T-cell (primary cell): ENCODE data around the gene AJM1. TPM values are rescaled to one million over a fixed set of nuclear protein-coding genes. Genes with fewer than 3 reads are reported as not detected.
"Not testable (repeated sequence)": the region's sequence is repeated elsewhere in the genome, so short reads cannot be mapped to it uniquely, and the experiment has no call there.

Source experiments
- ATAC-seq, 4 experiments: fragments of 200-7000 bp in 3 of 4; fragments of 150-1000 bp in 1 of 4; cut with Tn5 transposase; replicated peaks in 1 of 4; 1 replicate in 3 of 4; 2 replicates in 1 of 4; pipeline ENCODE4 v1.10.0; 2021; ENCODE audit warnings: moderate library complexity in 3 of 4, mild to moderate bottlenecking in 2 of 4, moderate number of reproducible peaks in 1 of 4
- CTCF ChIA-PET, 2 donors: fragments of 300-600 bp; sonication (Branson Sonifier 250); formaldehyde crosslinking; loops; one replicate each; lab custom pipeline; 2022; ENCODE audit warnings: antibody characterized with exemption in 2 of 2; lab: Charles Lee
- POLR2A ChIA-PET, 2 donors: fragments of 300-600 bp; sonication (Branson Sonifier 250); formaldehyde crosslinking; loops; one replicate each; lab custom pipeline; 2022; ENCODE audit warnings: antibody characterized with exemption in 2 of 2; lab: Charles Lee
- DNase-seq, 35 experiments: peaks; one replicate each; pipeline versions ENCODE4 v3.0.0 to v3.0.0-alpha.2; 2013 to 2023
- H3K27ac ChIP-seq: one replicate; pipeline ENCODE4 v1.5.1; 2013; ENCODE audit warnings: low read length
- H3K27me3 ChIP-seq, 2 experiments: replicated peaks in 1 of 2; 1 replicate in 1 of 2; 2 replicates in 1 of 2; pipeline versions ENCODE4 v1.6.1 to v1.7.0; 2013; ENCODE audit warnings: low read length in 1 of 2, mixed read lengths in 1 of 2; ENCODE audit not compliant: control insufficient read depth in 2 of 2, insufficient read depth in 2 of 2; ENCODE audit errors: extremely low read depth in 1 of 2
- H3K36me3 ChIP-seq, 2 donors: 1 replicate in 1 of 2; 2 replicates in 1 of 2; pipeline versions ENCODE4 v1.6.1 to v1.7.0; 2013; ENCODE audit warnings: low read length in 1 of 2; ENCODE audit not compliant: control insufficient read depth in 2 of 2, insufficient read depth in 1 of 2; ENCODE audit errors: extremely low read depth in 1 of 2
- H3K4me1 ChIP-seq, 2 experiments: 1 replicate in 1 of 2; 2 replicates in 1 of 2; pipeline versions ENCODE4 v1.6.1 to v1.7.0; 2013; ENCODE audit warnings: low read length in 2 of 2, mixed read lengths in 1 of 2; ENCODE audit not compliant: insufficient read depth in 2 of 2, control insufficient read depth in 1 of 2; ENCODE audit errors: extremely low read depth in 1 of 2
- H3K4me3 ChIP-seq, 2 donors: 1 replicate in 1 of 2; 2 replicates in 1 of 2; pipeline versions ENCODE4 v1.5.1 to v1.7.0; 2013; ENCODE audit warnings: mild to moderate bottlenecking in 2 of 2, low read length in 1 of 2, moderate library complexity in 1 of 2; ENCODE audit not compliant: control insufficient read depth in 1 of 2; ENCODE audit errors: extremely low read depth in 1 of 2
- H3K9me3 ChIP-seq: 2 replicates; pipeline ENCODE4 v1.7.0; 2013
- H3K27ac Mint-ChIP-seq, 2 donors: one replicate each; pipeline ENCODE4 v1.8.0; 2020 to 2021; ENCODE audit warnings: mild to moderate bottlenecking in 2 of 2, mixed read lengths in 2 of 2
- H3K27me3 Mint-ChIP-seq, 2 donors: one replicate each; pipeline ENCODE4 v1.8.0; 2021 to 2022; ENCODE audit warnings: mixed read lengths in 2 of 2
- H3K36me3 Mint-ChIP-seq: one replicate; pipeline ENCODE4 v1.8.0; 2021; ENCODE audit warnings: mixed read lengths
- H3K4me1 Mint-ChIP-seq, 3 donors: one replicate each; pipeline ENCODE4 v1.8.0; 2020 to 2022; ENCODE audit warnings: mixed read lengths in 3 of 3, mild to moderate bottlenecking in 1 of 3
- H3K4me3 Mint-ChIP-seq, 3 donors: one replicate each; pipeline ENCODE4 v1.8.0; 2020 to 2022; ENCODE audit warnings: mild to moderate bottlenecking in 3 of 3, mixed read lengths in 3 of 3, moderate library complexity in 3 of 3
- H3K9me3 Mint-ChIP-seq, 3 donors: one replicate each; pipeline ENCODE4 v1.8.0; 2020 to 2022; ENCODE audit warnings: mixed read lengths in 3 of 3
- WGBS: methylation state at CpG from one replicate; pipeline ENCODE4 v1.1.5; 2013; ENCODE audit warnings: missing lambda C conversion rate; ENCODE audit not compliant: insufficient coverage; 5-methylcytosine and 5-hydroxymethylcytosine counted together
- total RNA-seq, 35 experiments: library from RNA in 6 of 35; stranded (reverse) in 6 of 35; fragments of 120-200 nt in 1 of 35; gene quantifications; one replicate each; pipeline versions ENCODE4 v1.2.1 to v1.2.4 and lab custom pipeline; 2013 to 2026

Gene AJM1
- total RNA-seq, 5 donors from 2014 or later (not counting 1 experiment from before 2014, with no cell fraction given) = 2.1 to 7.5 (median 5.1) TPM

DNA sequence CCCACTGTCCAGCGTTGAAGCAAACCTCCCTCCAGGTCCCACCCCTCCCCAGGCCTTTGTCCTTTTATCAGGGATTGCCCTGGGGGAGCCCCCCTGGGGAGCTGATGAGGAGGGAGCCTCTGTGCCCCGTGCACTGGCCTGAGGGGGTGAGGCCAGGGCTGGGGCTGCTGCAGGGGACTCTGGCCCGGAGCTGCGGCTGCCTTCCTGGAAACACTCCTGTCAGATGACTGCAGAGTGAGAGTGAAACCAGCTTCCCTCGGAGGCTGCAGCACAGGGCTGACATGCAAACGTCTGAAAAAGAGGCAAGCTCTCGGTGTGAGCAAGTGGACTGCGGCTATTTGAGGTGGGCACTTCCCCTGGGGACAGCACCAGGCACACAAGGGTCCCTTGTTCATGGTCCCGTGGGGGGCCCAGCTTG lies 39.4 kb downstream of the AJM1 start:
- Histone ChIP-seq H3K9me3 (no peaks in the 10 kb centered on the region), H3K36me3 (no peaks in the 10 kb centered on the region), H3K27me3 (peaks cover 0 to 3% of the 10 kb centered on the region in 2 experiments), H3K4me3 (peak overlapping the region in 1 of 2 donors; percentile 59), H3K4me1 (peaks cover 4 to 41% of the 10 kb centered on the region in 2 experiments), H3K27ac (peak overlapping the region; percentile 97)
- WGBS = 2% methylated on average over 8 of the region's 9 CpGs
- DNase-seq (peak in 3 of 35 experiments; percentile 13 to 58 (median 29)), ATAC-seq (no peak)
- ChIA-PET POLR2A (no interaction called here), CTCF (no interaction called here)
- peak overlapping the region; percentile 86 to 89 for H3K27ac Mint-ChIP-seq
- H3K9me3 Mint-ChIP-seq = no peaks in the 10 kb centered on the region
- no peaks in the 10 kb centered on the region for H3K27me3 Mint-ChIP-seq
- H3K36me3 Mint-ChIP-seq = no peaks in the 10 kb centered on the region
- H3K4me1 Mint-ChIP-seq = peaks cover 9 to 31% (median 28%) of the 10 kb centered on the region in 3 donors
- peak overlapping the region; percentile 72 to 76 (median 72) for H3K4me3 Mint-ChIP-seq

DNA sequence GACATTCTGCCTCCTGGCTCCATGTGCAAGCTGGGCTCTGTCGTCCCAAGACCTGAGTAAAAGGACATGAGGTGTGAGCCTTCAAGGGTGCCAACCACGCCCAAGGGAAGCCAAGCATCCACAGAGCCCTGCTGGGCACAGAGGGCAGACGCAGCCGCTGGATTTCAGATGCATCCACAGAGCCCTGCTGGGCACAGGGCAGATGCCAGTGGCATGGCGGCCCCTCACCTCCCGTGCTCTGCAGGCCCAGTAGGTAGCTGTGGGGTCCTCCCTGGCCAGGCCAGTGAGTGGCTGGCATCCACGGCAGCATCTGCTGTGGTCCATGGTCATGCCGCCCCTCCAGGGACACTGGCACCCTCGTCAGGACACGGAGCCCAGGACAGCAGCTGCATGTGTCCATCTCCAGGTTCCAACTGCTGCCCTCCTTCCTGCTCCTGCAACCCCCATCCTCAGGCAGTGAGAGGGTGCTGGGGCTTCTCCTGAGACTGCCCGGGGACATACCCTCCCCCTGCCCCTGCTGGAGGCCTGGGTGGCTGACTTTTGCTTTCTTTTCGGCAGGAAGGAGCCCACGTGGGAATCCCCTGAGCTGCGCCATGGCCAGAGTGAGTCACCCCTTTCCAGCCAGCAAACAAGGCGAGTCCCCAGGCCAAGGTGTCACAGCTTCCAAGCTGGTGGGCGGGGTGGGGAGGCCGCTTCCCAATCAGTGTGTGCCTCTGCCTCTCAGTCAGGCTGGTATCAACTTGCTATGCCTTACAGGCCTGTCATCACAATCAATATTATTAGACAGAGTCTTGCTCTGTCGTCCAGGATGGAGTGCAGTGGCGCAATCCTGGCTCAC lies 40.0 kb downstream of the AJM1 start:
- H3K4me1 Mint-ChIP-seq = peaks cover 13 to 35% (median 32%) of the 10 kb centered on the region in 3 donors
- H3K4me3 Mint-ChIP-seq = peak overlapping the region; percentile 72 to 76 (median 72)
- peaks cover 7 to 47% of the 10 kb centered on the region in 2 experiments for H3K4me1 ChIP-seq

DNA sequence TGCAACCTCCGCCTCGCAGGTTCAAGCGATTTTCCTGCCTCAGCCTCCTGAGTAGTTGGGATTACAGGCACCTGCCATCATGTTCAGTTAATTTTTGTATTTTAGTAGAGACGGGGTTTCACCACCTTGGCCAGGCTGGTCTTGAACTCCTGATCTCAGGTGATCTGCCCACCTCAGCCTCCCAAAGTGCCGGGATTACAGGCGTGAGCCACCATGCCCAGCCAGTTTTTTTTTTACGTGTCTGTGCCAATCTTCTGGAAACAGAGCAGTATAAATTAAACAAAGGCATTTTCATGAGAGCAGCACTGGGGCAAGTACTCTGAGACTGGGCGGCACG lies 40.6 kb downstream of the AJM1 start:
- peak overlapping the region in 1 of 2 donors; percentile 59 for H3K4me3 ChIP-seq
- H3K9me3 Mint-ChIP-seq, DNase-seq, H3K9me3 ChIP-seq, H3K36me3 ChIP-seq, H3K36me3 Mint-ChIP-seq, ATAC-seq, CTCF ChIA-PET, H3K27me3 ChIP-seq, H3K27me3 Mint-ChIP-seq: not testable (repeated sequence)
- peaks cover 7 to 53% of the 10 kb centered on the region in 2 experiments for H3K4me1 ChIP-seq
- peak overlapping the region; percentile 97 for H3K27ac ChIP-seq
- Mint-ChIP-seq H3K4me3 (peak overlapping the region; percentile 72 to 76 (median 72)), H3K4me1 (peaks cover 15 to 39% (median 35%) of the 10 kb centered on the region in 3 donors), H3K27ac (peak overlapping the region; percentile 86 to 89)
- 77% methylated on average over 4 of the region's 9 CpGs for WGBS
- POLR2A ChIA-PET = interaction anchor here in 1 of 2 donors (0.7 to 1.0 kb wide), 2 partner anchors 19 to 537 kb away, joined by 3 read pairs; no protein-coding TSS in a partner anchor

More for the DNA sequence above, 40.0 kb downstream of the AJM1 start:
- CTCF ChIA-PET = no interaction called here
- Histone ChIP-seq H3K27me3 (peaks cover 0 to 3% of the 10 kb centered on the region in 2 experiments), H3K27ac (peak overlapping the region; percentile 97), H3K9me3 (no peaks in the 10 kb centered on the region), H3K36me3 (no peaks in the 10 kb centered on the region), H3K4me3 (peak overlapping the region in 1 of 2 donors; percentile 59)
- ATAC-seq (peak; percentile 40 to 53 (median 44)), DNase-seq (peak; percentile 34 to 92 (median 75))
- 10% methylated on average over 15 of the region's 19 CpGs for WGBS
- no peaks in the 10 kb centered on the region for H3K9me3 Mint-ChIP-seq
- no peaks in the 10 kb centered on the region for H3K36me3 Mint-ChIP-seq
- no peaks in the 10 kb centered on the region for H3K27me3 Mint-ChIP-seq
- POLR2A ChIA-PET = interaction anchor here in 1 of 2 donors (1.0 kb wide), 1 partner anchor 20 kb away, joined by 3 read pairs; no protein-coding TSS in a partner anchor
- peak overlapping the region; percentile 86 to 89 for H3K27ac Mint-ChIP-seq

DNA sequence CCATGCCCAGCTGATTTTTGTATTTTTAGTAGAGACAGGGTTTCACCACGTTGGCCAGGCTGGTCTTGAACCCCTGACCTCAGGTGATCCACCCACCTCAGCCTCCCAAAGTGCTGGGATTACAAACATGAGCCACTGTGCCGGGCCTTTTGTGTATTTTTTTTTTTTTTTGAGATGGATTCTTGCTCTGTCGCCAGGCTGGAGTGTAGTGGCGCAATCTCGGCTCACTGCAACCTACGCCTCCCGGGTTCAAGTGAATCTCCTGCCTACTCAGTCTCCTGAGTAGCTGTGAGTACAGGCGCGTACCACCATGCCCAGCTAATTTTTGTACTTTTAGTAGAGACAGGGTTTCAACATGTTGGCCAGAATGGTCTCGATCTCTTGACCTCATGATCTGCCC lies 41.4 kb downstream of the AJM1 start:
- not testable (repeated sequence) for H3K27me3 Mint-ChIP-seq, ATAC-seq, H3K36me3 Mint-ChIP-seq, H3K36me3 ChIP-seq, DNase-seq, H3K9me3 ChIP-seq, H3K4me3 ChIP-seq, H3K9me3 Mint-ChIP-seq, H3K27me3 ChIP-seq
- 94% methylated on average over 8 of the region's 10 CpGs for WGBS
- H3K27ac Mint-ChIP-seq = peak overlapping the region in 1 of 2 donors; percentile 57
- Histone ChIP-seq H3K27ac (peak overlapping the region; percentile 97), H3K4me1 (peaks cover 7 to 60% of the 10 kb centered on the region in 2 experiments)
- H3K4me3 Mint-ChIP-seq = peak overlapping the region in 2 of 3 donors; percentile 72 to 76
- ChIA-PET POLR2A (interaction anchor here in 1 of 2 donors (0.7 kb wide), 1 partner anchor 537 kb away, joined by 3 read pairs; no protein-coding TSS in a partner anchor), CTCF (interaction anchor here in 1 of 2 donors (0.7 kb wide), 1 partner anchor 112 kb away, joined by 4 read pairs; the partner anchor contains the start of gene CLIC3)
- peaks cover 15 to 46% (median 42%) of the 10 kb centered on the region in 3 donors for H3K4me1 Mint-ChIP-seq

DNA sequence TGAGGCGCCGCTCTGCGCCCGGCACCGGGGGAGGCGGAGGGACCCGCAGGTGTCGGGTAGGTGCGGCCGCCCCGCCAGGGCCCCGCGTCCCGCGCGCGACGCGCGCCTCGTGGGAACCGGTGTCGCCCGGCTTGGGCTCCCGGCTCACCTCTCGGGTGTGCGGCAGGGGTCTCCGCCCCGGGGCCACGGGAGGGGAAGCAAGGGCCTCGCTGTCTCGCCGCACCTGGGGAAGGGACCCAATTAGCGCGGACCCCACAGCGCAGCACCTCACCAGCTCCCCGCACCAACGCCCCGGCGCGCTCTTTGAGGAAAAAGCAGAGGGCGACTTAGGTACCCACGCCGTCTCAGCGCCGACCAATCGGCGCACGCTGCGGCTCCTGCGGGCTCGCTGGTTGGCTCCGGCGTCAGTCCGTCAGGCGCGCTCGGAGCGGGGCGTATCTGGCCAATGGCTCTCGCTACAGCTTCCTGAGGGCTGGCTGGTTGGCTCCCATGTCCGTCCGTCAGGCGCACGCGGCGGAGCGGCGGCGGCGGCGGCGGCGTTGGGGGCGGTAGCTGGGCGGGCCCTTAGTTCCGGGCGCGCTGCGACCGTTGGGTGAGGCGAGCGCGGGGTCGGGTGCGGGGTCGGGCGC lies 43.8 kb downstream of the AJM1 start, which contains the start of gene TRAF2:
TRAF2 (plus strand) TSS at position 567 of the 629 bp plus-strand sequence. CDS start 12,225 bp downstream, outside the sequence.
- POLR2A ChIA-PET = interaction anchor here in 1 of 2 donors (0.6 kb wide), 1 partner anchor 96 kb away, joined by 3 read pairs; no protein-coding TSS in a partner anchor
- H3K4me1 ChIP-seq = peaks cover 7 to 58% of the 10 kb centered on the region in 2 experiments

More for the DNA sequence above, 43.8 kb downstream of the AJM1 start, which contains the start of gene TRAF2:
- ATAC-seq (peak; percentile 92 to 95 (median 94)), DNase-seq (peak; percentile 91 to 99 (median 97))
- Mint-ChIP-seq H3K4me3 (peak within 1 kb of the TSS; percentile 83 to 84 (median 83)), H3K27ac (peak within 1 kb of the TSS; percentile 77 to 91), H3K9me3 (no peaks in the 10 kb centered on the region), H3K36me3 (no peaks in the 10 kb centered on the region), H3K4me1 (peaks cover 15 to 49% (median 48%) of the 10 kb centered on the region in 3 donors), H3K27me3 (no peaks in the 10 kb centered on the region)
- CTCF ChIA-PET = interaction anchor here in 1 of 2 donors (0.7 to 1.8 kb wide), 3 partner anchors 16 to 95 kb away, joined by 4 to 5 read pairs (median 4); partner anchors contain the start of gene TMEM141
- Histone ChIP-seq H3K27me3 (no peaks in the 10 kb centered on the region), H3K4me3 (peak within 1 kb of the TSS; percentile 69 to 82), H3K36me3 (peaks cover 0 to 4% of the 10 kb centered on the region in 2 donors), H3K27ac (peak within 1 kb of the TSS; percentile 84), H3K9me3 (no peaks in the 10 kb centered on the region)
- WGBS = under 1% methylated on average over 85 of the region's 88 CpGs
